HG02798 (cell line): ENCODE data around the gene SLC11A2.
"Not testable (repeated sequence)": the region's sequence is repeated elsewhere in the genome, so short reads cannot be mapped to it uniquely, and the experiment has no call there.

Experiments
- ATAC-seq: cut with Tn5 transposase; IDR thresholded peaks from one replicate; pipeline ENCODE4 v1.9.1; 2021; ENCODE audit warnings: mild to moderate bottlenecking; ENCODE audit not compliant: unreplicated experiment, poor library complexity

Gene SLC11A2

GRCh38 chr12:50953047-50953446 lies 73.1 kb downstream of the SLC11A2 start:
- ATAC-seq: no peak

- no peak for ATAC-seq
Measured at GRCh38 chr12:50952510-50952909, 73.7 kb downstream of the SLC11A2 start, which contains the start of gene HIGD1C. Gene HIGD1C, plus strand, starts transcription at chr12:50952544. Its CDS starts 1,455 bp downstream, at chr12:50953999.

GRCh38 chr12:50951112-50951511 lies 75.1 kb downstream of the SLC11A2 start:
- ATAC-seq: no peak

- no peak for ATAC-seq
Measured at GRCh38 chr12:50949801-50950302, 76.3 kb downstream of the SLC11A2 start.

GRCh38 chr12:50948798-50949197 lies 77.4 kb downstream of the SLC11A2 start:
- ATAC-seq: no peak

GRCh38 chr12:50947933-50948626 lies 78.1 kb downstream of the SLC11A2 start:
- ATAC-seq: no peak

GRCh38 chr12:50937653-50938052 lies 88.5 kb downstream of the SLC11A2 start:
- ATAC-seq: no peak

- no peak for ATAC-seq
Measured at GRCh38 chr12:50936821-50937530, 89.2 kb downstream of the SLC11A2 start.

- ATAC-seq: no peak
Measured at GRCh38 chr12:50934981-50935807, 91.0 kb downstream of the SLC11A2 start.

- no peak for ATAC-seq
Measured at GRCh38 chr12:50934371-50934851, 91.8 kb downstream of the SLC11A2 start.

GRCh38 chr12:50933459-50934124 lies 92.6 kb downstream of the SLC11A2 start:
- no peak for ATAC-seq

- no peak for ATAC-seq
Measured at GRCh38 chr12:50932787-50933280, 93.3 kb downstream of the SLC11A2 start.

GRCh38 chr12:50930477-50930876 lies 95.7 kb downstream of the SLC11A2 start:
- not testable (repeated sequence) for ATAC-seq

GRCh38 chr12:50929831-50930230 lies 96.4 kb downstream of the SLC11A2 start:
- no peak for ATAC-seq
